Heart right ventricle (tissue), 16 donors: ENCODE measurements around the gene DNAH6. TPM values are rescaled to one million over a fixed set of nuclear protein-coding genes. Genes with fewer than 3 reads are reported as not detected.

Experiments used
- ATAC-seq, 8 donors: fragments of 200-7000 bp; cut with Tn5 transposase; one replicate each; pipeline ENCODE4 v1.9.1; 2020; ENCODE audit warnings: mild to moderate bottlenecking in 8 of 8, moderate library complexity in 8 of 8, moderate number of reproducible peaks in 1 of 8
- DNase-seq, 2 donors: peaks; one replicate each; pipeline ENCODE4 v3.0.0-alpha.2; 2020
- H3K27ac ChIP-seq, 10 donors: fragments of 200-600 bp; sonication (generic) in 2 of 10; one replicate each; pipeline versions ENCODE4 v1.5.0 to v1.8.0; 2020 to 2022; ENCODE audit warnings: mild to moderate bottlenecking in 3 of 10
- H3K27me3 ChIP-seq, 7 donors: fragments of 200-600 bp; one replicate each; pipeline ENCODE4 v1.8.0; 2021 to 2022; ENCODE audit warnings: mild to moderate bottlenecking in 2 of 7
- H3K36me3 ChIP-seq, 9 donors: fragments of 200-600 bp; sonication (generic) in 1 of 9; one replicate each; pipeline versions ENCODE4 v1.5.0 to v1.8.0; 2020 to 2022; ENCODE audit warnings: mild to moderate bottlenecking in 2 of 9
- H3K4me1 ChIP-seq, 9 donors: fragments of 200-600 bp; sonication (generic) in 1 of 9; one replicate each; pipeline versions ENCODE4 v1.5.0 to v1.8.0; 2020 to 2022; ENCODE audit warnings: mild to moderate bottlenecking in 4 of 9
- H3K4me3 ChIP-seq, 10 donors: fragments of 200-600 bp; sonication (generic) in 2 of 10; one replicate each; pipeline versions ENCODE4 v1.5.0 to v1.8.0; 2020 to 2022; ENCODE audit warnings: mild to moderate bottlenecking in 7 of 10, moderate library complexity in 2 of 10
- H3K9me3 ChIP-seq, 11 donors: fragments of 200-600 bp in 10 of 11; sonication (generic) in 2 of 11; one replicate each; pipeline versions ENCODE4 v1.5.0 to v1.8.0; 2013 to 2022; ENCODE audit warnings: mild to moderate bottlenecking in 2 of 11, control low read depth in 1 of 11, moderate library complexity in 1 of 11
- WGBS, 2 donors: extraction: QIAGEN DNeasy Blood & Tissue Kit; methylation state at CpG; one replicate each; pipeline ENCODE4 v1.1.7; 2013; ENCODE audit warnings: inconsistent platforms in 1 of 2; 5-methylcytosine and 5-hydroxymethylcytosine counted together
- intact Hi-C, 10 donors: fragments of 100-400 bp; cut with DNase I; formaldehyde crosslinking; loops; one replicate each; pipeline versions ENCODE4 v1.11.1 to v1.14.2; 2022
- polyA plus RNA-seq, 2 donors: library from polyadenylated mRNA; stranded (reverse); fragments of 200-250 nt; gene quantifications; one replicate each; pipeline ENCODE4 v1.2.3, GENCODE V29; 2013
- total RNA-seq, 10 donors: library from RNA; stranded (reverse); fragmentation: NEBNext Ultra II Directional in 3 of 10; extraction: Animal tissue kit (Norgen Biotek cat#: 25700) in 3 of 10; gene quantifications; one replicate each; pipeline versions ENCODE4 v1.2.1 to v1.2.4, GENCODE V29; 2021 to 2023
- TF ChIP-seq, protein P1 (sequence below), 9 donors: fragments of 200-600 bp; sonication (generic) in 2 of 9; IDR thresholded peaks; one replicate each; pipeline versions ENCODE4 v1.5.0 to v1.8.0; 2021 to 2022; ENCODE audit warnings: antibody characterized with exemption in 9 of 9, mild to moderate bottlenecking in 5 of 9, moderate library complexity in 1 of 9
- donor health status: Arrhythmogenic right ventricular cardiomyopathy.
- donor health status: ischemic (EF 13 %, LVEDD 7.1; RV severe dilation, severe dysfunction).
- donor health status: healthy with polysubstance abuse.
- donor health status: DM: no; HTN: yes; CAD: no.
- donor health status: DM: no; HTN: no; CAD: no.
- donor health status: ischemic (EF 25% LVEDD 6.9; RV normal size, moderate dysfunction).
- donor health status: ischemic (EF 25% LVEDD 5.7; RV mildly dilated, moderate dysfunction).
- donor health status: healthy.
- donor health status: DM: yes; HTN: yes; CAD: no.
- donor health status: Ischemic cardiomyopathy.
- donor health status: ischemic (EF 35%, LVEDD 5.7; RV mildly dilated, moderate dysfunction).
- donor health status: nonischemic (EF 11% LVEDD 7.7; RV severe dilation, severe dysfunction).
- donor health status: DM: yes; HTN: yes; CAD: no.
- donor health status: PGD.
- donor health status: ischemic (EF 29% LVEDD 5.4; RV normal size, mild dysfunction).
- donor health status: nonischemic (EF 23%, LVEDD 6.1; RV moderate dilation, normal function).

The DNAH6 gene
- total and polyA plus RNA-seq, 12 donors: 0.03 to 0.49 (median 0.23) TPM; not detected in 1

DNA sequence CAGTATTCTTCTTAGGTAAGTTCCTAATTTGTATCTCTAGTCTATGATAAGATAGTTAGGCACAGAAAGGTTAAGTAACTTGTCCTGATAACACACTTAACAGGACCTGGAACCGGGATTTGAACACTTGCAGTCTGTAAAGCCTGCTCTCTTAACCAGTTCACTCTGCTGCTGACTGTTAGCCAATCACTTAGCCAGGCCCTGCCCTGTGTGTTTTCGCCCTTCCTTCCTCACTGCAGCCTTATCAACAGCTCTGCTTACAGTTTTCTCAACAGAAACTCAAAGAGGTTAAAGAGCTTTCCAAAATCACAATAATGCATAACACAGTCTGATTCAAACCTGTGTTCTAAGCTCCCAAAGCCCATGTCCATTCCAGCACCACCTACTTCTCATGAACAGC lies 212.9 kb downstream of the DNAH6 start:
- intact Hi-C loops: no loop called here
- WGBS, 2 donors: 54 to 59% methylated on average over 2 of the region's 2 CpGs
- H3K27me3 ChIP-seq: no peaks in the 10 kb centered on the region
- H3K36me3 ChIP-seq: no peaks in the 10 kb centered on the region
- DNase-seq (no peak), ATAC-seq (no peak)
- H3K4me3 ChIP-seq: no peak overlapping the region
- no peaks in the 10 kb centered on the region for H3K4me1 ChIP-seq
- no peaks in the 10 kb centered on the region for H3K9me3 ChIP-seq
- TF ChIP-seq, protein P1, sequence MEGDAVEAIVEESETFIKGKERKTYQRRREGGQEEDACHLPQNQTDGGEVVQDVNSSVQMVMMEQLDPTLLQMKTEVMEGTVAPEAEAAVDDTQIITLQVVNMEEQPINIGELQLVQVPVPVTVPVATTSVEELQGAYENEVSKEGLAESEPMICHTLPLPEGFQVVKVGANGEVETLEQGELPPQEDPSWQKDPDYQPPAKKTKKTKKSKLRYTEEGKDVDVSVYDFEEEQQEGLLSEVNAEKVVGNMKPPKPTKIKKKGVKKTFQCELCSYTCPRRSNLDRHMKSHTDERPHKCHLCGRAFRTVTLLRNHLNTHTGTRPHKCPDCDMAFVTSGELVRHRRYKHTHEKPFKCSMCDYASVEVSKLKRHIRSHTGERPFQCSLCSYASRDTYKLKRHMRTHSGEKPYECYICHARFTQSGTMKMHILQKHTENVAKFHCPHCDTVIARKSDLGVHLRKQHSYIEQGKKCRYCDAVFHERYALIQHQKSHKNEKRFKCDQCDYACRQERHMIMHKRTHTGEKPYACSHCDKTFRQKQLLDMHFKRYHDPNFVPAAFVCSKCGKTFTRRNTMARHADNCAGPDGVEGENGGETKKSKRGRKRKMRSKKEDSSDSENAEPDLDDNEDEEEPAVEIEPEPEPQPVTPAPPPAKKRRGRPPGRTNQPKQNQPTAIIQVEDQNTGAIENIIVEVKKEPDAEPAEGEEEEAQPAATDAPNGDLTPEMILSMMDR (IDR thresholded peaks at IDR 0.05): no peak
- no peak overlapping the region for H3K27ac ChIP-seq

DNA sequence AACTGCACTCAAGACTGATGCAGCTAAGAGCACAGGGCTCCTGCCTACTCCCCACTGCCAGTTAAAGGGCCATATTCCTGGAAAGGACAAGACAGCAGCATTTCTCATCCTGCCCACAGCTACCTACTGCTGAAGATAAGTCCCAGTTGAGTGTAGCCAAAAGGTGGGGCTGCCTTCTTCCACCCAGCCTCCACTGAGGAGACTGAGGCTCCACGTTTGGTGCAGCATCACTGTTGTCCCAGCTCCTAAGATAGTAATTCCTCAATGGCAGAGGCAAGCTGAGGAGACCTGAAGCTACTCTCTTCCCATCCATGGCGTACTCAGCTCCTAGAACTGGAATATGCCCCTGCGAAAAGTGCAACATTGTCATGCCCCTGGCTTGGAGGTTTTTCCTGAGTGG lies 214.9 kb downstream of the DNAH6 start:
- no peaks in the 10 kb centered on the region for H3K36me3 ChIP-seq
- 70 to 73% methylated on average over 3 of the region's 3 CpGs for WGBS, 2 donors
- DNase-seq (no peak), ATAC-seq (no peak)
- TF ChIP-seq, protein P1 (IDR thresholded peaks at IDR 0.05): no peak
- H3K27me3 ChIP-seq: no peaks in the 10 kb centered on the region
- no peaks in the 10 kb centered on the region for H3K4me1 ChIP-seq
- intact Hi-C loops: no loop called here
- no peak overlapping the region for H3K27ac ChIP-seq
- peaks cover 0 to 7% (median 0%) of the 10 kb centered on the region in 11 donors for H3K9me3 ChIP-seq
- H3K4me3 ChIP-seq: no peak overlapping the region

DNA sequence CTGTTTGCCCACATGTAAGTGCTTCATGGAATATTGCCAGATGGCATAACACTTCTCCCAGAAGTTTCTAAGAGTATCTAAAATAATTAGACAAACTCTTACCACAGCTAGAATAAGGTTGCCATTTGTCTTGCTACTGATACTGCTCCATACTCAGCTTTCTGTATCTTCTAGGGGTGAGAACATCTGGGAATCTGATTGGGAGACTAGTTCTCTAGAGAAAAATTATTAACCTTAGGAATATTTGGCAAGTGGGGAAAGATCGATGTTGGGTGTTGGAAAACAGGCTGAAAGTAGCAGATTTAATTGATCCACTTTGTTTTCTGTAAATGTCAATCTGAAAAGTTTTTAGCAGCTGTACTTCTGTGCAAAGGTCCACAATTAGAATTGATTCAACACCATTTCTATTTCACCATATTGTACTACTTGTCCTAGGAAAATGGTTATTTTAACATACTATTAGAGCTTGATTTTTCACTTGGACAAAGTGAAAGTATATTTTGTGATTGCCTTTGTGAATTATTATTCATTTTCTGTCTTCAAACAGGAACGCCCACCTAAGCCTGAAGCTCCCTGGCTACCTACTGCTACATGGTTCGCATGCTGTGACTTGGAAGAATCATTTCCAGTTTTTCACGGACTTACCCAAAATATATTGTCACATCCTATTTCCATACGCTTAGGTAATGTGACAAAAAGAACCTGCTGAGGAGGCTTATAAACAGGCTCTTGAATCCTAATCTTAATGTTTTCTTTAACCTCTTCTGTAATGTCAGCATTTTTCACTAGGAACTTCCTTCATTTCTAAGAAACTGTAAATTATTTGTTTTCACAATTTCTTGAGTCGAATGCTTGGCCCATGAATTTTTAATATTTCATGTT lies 216.8 kb downstream of the DNAH6 start:
- intact Hi-C loops: no loop called here
- Histone ChIP-seq H3K27ac (no peak overlapping the region), H3K36me3 (no peaks in the 10 kb centered on the region), H3K9me3 (peaks cover 0 to 18% (median 3%) of the 10 kb centered on the region in 11 donors), H3K4me1 (no peaks in the 10 kb centered on the region), H3K4me3 (no peak overlapping the region), H3K27me3 (no peaks in the 10 kb centered on the region)
- DNase-seq (no peak), ATAC-seq (no peak)
- TF ChIP-seq, protein P1 (IDR thresholded peaks at IDR 0.05): no peak
- 80 to 84% methylated on average over 6 of the region's 6 CpGs for WGBS, 2 donors

DNA sequence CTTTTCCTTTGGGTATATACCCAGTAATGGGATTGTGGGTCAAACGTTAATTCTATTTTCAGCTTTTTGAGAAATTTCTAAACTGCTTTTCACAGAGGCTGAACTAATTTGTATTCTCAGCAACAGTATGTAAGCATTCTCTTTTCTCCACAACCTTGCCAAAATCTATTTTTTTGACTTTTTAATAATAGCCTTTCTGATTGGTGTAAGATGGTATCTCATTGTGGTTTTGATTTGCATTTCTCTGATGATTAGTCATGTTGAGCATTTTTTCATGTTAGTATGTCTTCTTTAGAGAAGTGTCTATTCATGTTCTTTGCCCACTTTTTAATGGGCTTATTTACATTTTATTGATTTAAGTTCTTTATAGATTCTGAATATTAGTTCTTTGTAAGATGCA lies 219.1 kb downstream of the DNAH6 start:
- no peaks in the 10 kb centered on the region for H3K4me1 ChIP-seq
- no peaks in the 10 kb centered on the region for H3K27me3 ChIP-seq
- no peak overlapping the region for H3K27ac ChIP-seq
- H3K9me3 ChIP-seq: peaks cover 0 to 18% (median 3%) of the 10 kb centered on the region in 11 donors
- H3K36me3 ChIP-seq: no peaks in the 10 kb centered on the region
- 79 to 84% methylated on average over 1 of the region's 1 CpG for WGBS, 2 donors
- TF ChIP-seq, protein P1 (IDR thresholded peaks at IDR 0.05): no peak
- DNase-seq: no peak
- intact Hi-C loops: no loop called here
- ATAC-seq: no peak
- H3K4me3 ChIP-seq: no peak overlapping the region
